LNCAP (cell line): ENCODE measurements around the gene TTL.

Experiments used
- TF ChIP-seq, protein P1 (sequence below): fragments of 450-650 bp; IDR thresholded peaks from 2 replicates; pipeline ENCODE4 v1.5.1; 2017; ENCODE audit warnings: mild to moderate bottlenecking

Gene TTL

DNA sequence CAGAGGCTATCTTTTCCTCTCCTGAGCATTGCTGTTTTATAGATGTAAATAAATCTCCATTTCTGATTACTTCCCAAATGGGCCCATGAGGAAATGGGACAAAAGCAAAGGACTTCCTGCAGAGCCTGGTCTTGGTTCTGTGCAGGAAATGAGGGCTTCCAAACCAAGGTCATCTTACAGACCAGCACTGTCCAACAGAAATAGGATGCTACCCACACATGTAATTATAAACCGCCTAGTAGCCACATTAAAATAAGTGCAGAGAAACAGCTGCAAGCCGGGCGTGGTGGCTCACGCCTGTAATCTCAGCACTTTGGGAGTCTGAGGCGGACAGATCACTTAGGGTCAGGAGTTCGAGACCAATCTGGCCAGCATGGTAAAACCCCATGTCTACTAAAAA lies 6.2 kb downstream of the TTL start:
- TF ChIP-seq, protein P1, sequence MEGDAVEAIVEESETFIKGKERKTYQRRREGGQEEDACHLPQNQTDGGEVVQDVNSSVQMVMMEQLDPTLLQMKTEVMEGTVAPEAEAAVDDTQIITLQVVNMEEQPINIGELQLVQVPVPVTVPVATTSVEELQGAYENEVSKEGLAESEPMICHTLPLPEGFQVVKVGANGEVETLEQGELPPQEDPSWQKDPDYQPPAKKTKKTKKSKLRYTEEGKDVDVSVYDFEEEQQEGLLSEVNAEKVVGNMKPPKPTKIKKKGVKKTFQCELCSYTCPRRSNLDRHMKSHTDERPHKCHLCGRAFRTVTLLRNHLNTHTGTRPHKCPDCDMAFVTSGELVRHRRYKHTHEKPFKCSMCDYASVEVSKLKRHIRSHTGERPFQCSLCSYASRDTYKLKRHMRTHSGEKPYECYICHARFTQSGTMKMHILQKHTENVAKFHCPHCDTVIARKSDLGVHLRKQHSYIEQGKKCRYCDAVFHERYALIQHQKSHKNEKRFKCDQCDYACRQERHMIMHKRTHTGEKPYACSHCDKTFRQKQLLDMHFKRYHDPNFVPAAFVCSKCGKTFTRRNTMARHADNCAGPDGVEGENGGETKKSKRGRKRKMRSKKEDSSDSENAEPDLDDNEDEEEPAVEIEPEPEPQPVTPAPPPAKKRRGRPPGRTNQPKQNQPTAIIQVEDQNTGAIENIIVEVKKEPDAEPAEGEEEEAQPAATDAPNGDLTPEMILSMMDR: no peak

DNA sequence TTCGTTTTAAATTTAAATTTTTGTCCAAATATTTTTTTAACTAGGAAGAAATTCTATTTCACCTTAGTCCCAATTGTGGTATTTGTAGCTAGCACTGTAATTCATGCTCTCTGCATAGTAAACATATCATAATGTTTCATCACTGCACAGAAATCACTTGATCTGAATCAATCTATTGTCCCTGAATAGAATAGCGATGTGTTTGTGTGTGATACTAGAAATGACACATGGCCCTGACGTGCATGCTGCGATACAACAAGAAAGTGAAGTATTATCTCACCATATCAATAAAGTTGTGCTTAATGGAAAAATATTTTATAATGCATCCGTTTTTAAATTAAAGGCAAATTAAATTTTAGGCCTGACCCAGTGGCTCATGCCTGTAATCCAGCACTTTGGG lies 10.0 kb downstream of the TTL start:
- TF ChIP-seq, protein P1: no peak

DNA sequence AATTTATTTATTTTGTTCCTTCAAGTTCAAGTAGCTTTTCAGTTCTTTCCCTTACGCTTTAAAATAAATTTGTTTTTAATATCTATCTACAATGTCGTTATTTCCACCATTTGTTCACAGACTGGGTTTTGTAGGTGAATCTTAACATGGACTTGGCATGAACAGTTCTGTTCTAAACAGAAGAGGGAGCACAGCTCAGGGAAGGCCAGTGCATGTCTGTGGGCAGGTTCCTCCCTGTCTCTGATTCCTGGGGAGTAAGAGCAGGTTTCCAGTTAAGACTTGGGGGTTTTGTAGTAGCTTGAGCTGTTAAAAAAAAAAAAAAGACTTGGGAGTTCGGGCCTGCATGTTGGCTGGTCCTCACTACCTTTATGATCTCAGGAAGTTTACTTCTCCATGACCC lies 11.1 kb downstream of the TTL start:
- TF ChIP-seq, protein P1: no peak

DNA sequence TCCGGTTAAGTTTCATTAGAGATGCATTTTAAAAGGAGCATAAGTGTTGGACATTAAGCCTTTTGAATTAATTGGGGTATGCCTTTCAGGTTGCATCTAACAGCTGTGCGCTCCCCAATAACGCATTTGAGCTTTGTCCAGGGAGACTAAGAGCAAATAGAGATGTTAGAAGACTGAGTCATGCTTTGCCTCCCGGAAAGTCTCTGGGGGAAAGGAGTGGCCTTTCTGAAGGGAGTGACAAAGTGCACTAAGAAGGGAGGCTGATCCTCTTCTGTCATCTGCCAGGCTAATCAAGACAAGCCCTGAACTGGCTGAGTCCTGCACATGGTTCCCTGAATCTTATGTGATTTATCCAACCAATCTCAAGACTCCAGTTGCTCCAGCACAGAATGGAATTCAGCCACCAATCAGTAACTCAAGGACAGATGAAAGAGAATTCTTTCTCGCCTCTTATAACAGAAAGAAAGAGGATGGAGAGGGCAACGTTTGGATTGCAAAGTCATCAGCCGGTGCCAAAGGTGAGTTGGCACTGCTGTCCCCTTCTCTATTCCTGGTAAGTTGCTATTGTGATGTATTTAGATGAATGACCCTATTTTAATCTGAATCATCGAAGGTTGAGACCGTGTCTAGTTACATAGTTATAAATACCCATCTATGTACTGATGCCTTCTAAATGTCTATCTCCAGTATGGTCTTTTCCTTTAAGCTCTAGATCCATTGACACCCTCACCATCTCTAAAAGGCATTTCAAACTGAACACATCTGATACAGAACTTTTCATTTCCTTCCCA lies 12.1 kb downstream of the TTL start:
- TF ChIP-seq, protein P1: no peak

DNA sequence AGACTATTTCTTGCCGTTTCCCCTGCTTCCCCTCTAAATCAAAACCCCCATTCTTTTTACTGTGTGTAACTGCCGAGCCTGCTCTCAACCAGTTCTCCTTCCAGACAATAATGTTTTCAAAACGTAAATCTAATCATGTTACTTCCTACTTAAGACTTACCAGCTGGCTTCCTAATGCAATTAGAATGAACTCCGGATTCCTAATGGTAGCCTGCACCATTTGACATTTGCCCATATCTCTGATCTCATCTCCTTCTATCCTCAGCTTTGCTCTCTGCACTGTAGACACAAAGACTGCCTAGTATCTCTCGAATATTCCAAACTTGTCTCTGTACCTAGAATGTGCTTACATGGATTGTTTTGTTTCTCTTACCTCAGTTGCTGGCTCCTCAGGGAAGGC lies 12.9 kb downstream of the TTL start:
- TF ChIP-seq, protein P1: no peak

DNA sequence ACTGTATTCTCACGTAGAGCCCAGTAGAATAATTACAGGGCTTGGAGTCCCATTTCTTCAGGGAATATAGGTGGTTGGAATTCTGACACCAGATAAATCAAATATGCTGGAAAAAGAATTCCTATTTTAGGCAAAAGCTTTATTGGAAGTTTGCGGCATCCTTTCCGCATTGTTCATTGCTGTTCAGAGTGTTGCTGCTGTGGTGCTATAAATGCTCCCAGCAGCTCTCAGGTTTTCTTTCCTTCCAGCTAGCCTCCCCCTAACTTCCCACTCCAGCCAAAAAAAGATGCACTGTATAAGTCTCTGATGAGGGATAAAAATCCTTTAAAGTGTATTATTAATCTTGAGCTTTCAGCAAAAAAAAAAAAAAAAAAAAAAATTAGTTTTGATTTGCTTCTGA lies 34.8 kb downstream of the TTL start:
- TF ChIP-seq, protein P1: no peak

DNA sequence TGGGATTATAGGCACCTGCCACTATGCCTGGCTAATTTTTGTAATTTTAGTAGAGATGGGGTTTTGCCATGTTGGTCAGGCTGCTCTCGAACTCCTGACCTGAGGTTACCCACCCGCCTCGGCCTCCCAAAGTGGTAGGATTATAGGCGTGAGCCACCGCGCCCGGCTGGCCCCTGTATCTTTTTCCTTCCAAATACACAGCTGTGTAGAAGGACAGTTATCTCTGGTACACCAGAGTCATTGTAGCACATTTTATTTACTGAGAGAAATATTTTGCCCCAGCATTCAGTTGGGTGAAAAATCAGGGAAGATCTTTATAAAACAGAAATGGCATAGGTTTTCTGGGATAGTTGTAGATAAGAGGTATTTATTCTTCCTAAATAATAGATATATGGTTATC lies 36.9 kb downstream of the TTL start:
- TF ChIP-seq, protein P1: no peak

DNA sequence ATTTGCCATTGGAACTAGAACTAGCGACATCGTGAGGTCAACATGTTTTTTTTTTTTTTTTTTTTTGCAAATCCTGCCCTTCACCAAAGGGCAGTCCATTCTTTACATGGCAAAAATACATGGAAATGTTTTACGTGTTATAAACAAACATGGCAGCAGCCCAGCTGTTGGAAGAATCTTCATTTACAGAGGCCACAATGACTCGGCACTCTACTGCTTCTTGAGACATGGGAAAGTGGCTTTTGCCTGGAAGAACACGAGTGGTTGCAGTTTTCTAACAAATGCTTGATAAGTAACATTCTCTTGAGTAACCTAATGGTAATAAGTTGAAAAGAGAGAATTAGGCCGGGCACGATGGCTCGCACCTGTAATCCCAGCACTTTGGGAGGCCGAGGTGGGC lies 37.5 kb downstream of the TTL start:
- TF ChIP-seq, protein P1: no peak
